Activated naive CD4-positive, alpha-beta T cell treated with anti-CD3 and anti-CD28 coated beads, Interleukin-2, amount 50 U/mL, for 24 hours (primary cell): ENCODE data around the gene KIN.
"Not testable (repeated sequence)": the region's sequence is repeated elsewhere in the genome, so short reads cannot be mapped to it uniquely, and the experiment has no call there.

ENCODE experiments used
- H3K27ac Mint-ChIP-seq: one replicate; pipeline ENCODE4 v1.8.0; 2021; ENCODE audit warnings: mild to moderate bottlenecking, mixed read lengths
- H3K27me3 Mint-ChIP-seq: one replicate; pipeline ENCODE4 v1.8.0; 2021; ENCODE audit warnings: mixed read lengths
- H3K36me3 Mint-ChIP-seq: one replicate; pipeline ENCODE4 v1.8.0; 2021; ENCODE audit warnings: mixed read lengths
- H3K4me1 Mint-ChIP-seq: one replicate; pipeline ENCODE4 v1.8.0; 2021; ENCODE audit warnings: mixed read lengths
- H3K4me3 Mint-ChIP-seq: one replicate; pipeline ENCODE4 v1.8.0; 2021; ENCODE audit warnings: mild to moderate bottlenecking, mixed read lengths
- H3K9me3 Mint-ChIP-seq: one replicate; pipeline ENCODE4 v1.8.0; 2021; ENCODE audit warnings: mixed read lengths

The KIN gene, protein sequence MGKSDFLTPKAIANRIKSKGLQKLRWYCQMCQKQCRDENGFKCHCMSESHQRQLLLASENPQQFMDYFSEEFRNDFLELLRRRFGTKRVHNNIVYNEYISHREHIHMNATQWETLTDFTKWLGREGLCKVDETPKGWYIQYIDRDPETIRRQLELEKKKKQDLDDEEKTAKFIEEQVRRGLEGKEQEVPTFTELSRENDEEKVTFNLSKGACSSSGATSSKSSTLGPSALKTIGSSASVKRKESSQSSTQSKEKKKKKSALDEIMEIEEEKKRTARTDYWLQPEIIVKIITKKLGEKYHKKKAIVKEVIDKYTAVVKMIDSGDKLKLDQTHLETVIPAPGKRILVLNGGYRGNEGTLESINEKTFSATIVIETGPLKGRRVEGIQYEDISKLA

DNA sequence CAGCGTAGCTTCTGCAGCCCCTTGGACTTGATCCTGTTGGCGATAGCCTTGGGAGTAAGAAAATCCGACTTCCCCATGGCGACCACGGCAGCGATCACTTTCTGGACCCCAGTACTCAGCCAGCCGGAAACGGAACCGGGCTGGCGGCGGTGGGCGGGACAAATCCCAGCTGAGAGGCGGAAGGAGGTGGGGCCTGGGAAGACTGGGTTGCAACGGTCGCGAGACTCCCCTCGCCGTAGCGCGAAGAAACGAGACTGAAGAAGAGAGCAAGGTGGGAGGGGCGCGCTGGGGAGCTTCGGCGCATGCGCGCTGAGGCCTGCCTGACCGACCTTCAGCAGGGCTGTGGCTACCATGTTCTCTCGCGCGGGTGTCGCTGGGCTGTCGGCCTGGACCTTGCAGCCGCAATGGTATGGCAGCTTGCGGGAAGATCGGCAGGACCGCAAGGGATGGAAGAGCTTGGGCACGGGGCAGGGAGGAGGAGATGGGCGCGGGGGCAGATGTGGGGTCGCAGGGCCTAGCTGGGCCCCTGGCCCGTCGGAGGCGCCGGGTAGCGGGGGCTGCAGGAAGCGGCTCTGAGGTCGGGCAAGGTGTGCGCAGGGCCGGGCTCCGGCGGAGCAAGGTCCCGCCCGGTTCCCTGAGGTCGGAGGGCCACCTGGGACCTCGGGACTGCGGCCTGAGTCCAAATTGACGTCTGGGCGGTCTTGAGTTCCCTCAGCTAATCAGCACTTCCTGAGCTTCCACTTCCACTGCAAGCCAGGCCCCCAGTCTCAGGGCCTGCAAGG lies at the start of gene KIN, which contains the start of gene ATP5F1C:
Gene KIN (minus strand): TSS at position 137 of the 782 bp plus-strand sequence. CDS start 60 bp downstream, at position 77.
Gene ATP5F1C (plus strand): TSS at position 321 of the 782 bp plus-strand sequence. CDS start 31 bp downstream, at position 352.
- peaks cover 72% of the 10 kb centered on the region for H3K4me1 Mint-ChIP-seq
- H3K27ac Mint-ChIP-seq: peak within 1 kb of the TSS; percentile 64
- H3K9me3 Mint-ChIP-seq: no peaks in the 10 kb centered on the region
- H3K36me3 Mint-ChIP-seq: peaks cover 9% of the 10 kb centered on the region
- H3K4me3 Mint-ChIP-seq: no peak within 1 kb of the TSS
- H3K27me3 Mint-ChIP-seq: no peaks in the 10 kb centered on the region

DNA sequence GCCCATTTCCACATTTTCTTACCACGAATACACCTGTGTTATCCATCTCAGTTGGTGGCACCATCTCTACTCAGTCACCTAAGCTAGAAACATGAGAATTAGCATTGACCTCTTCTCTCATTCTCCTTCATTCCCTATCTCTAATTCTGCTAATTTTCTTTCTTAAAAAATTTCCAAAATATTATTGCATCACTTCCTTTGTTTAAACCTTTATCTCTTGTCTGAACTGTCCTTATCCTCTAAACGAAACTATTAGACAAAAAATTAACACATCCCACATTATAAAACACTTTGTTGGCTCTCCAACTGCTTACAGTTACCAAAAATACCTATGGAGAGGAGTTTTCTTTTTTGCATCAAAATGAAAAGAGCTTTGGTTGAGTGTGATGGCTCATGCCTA lies 48.8 kb upstream of the KIN start:
- Mint-ChIP-seq H3K4me1 (peaks cover 65% of the 10 kb centered on the region), H3K9me3 (peaks cover 4% of the 10 kb centered on the region), H3K27ac (peak overlapping the region; percentile 23), H3K27me3 (no peaks in the 10 kb centered on the region), H3K4me3 (no peak overlapping the region), H3K36me3 (peaks cover 27% of the 10 kb centered on the region)

DNA sequence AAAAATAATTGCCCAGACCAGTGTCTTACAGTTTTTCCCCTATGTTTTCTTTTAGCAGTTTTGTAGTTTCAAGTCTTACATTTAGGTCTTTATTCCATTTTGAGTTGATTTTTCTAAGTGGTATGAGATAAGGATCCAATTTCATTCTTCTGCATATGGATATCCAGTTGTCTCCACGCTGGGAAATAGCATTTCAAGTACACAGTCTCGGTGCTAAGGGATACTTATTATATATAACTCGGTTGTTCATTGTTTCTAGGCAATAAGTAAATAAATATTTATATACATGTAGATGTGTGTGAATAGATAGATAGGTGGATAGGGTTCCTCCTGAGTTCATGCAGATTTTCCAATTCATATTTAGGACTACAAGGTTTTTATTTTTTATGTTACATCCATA lies 46.5 kb upstream of the KIN start:
- Mint-ChIP-seq H3K36me3 (peaks cover 19% of the 10 kb centered on the region), H3K27ac (no peak overlapping the region), H3K4me3 (no peak overlapping the region)

DNA sequence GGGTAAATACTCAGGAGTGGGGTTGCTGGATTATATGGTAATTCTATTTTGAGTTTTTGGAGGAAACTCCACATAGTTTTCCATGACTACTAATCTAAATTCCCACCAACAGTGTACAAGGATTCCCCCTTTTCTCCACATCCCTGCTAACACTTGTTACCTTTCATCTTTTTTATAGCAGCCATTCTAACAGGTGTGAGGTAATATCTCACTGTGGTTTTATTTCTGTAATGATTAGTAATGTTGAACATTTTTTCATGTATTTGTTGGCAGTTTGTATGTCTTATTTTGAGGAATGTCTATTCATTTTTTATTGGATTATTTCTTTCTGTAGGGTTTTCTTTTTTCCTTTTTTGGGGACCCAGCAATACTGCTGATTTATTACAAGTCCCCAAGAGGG lies 45.4 kb upstream of the KIN start:
- Mint-ChIP-seq H3K9me3 (no peaks in the 10 kb centered on the region), H3K27ac (no peak overlapping the region), H3K36me3 (peaks cover 19% of the 10 kb centered on the region), H3K4me1 (peaks cover 72% of the 10 kb centered on the region), H3K4me3 (no peak overlapping the region), H3K27me3 (no peaks in the 10 kb centered on the region)

More for the DNA sequence above, 46.5 kb upstream of the KIN start:
- peaks cover 72% of the 10 kb centered on the region for H3K4me1 Mint-ChIP-seq
- H3K9me3 Mint-ChIP-seq: no peaks in the 10 kb centered on the region
- no peaks in the 10 kb centered on the region for H3K27me3 Mint-ChIP-seq

DNA sequence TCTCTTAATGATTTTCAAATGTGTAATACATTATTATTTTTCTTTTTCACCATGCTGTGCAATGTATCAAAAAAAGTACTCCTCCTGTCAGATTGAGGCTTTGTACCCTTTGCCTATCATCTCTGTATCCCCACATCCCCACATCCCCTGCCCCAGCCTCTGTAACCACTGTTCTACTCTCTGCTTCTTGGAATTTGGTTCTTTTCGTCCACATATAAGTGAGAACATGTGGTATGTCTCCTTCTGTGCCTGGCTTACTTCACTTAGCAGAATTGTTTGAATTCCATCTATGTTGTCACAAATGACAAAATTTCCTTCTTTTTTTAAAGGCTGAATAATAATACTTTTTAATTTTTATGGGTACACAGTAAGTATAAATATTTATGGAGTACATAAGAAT lies 44.3 kb upstream of the KIN start:
- H3K36me3 Mint-ChIP-seq: peaks cover 23% of the 10 kb centered on the region
- no peak overlapping the region for H3K4me3 Mint-ChIP-seq
- no peaks in the 10 kb centered on the region for H3K27me3 Mint-ChIP-seq
- H3K4me1 Mint-ChIP-seq: peaks cover 71% of the 10 kb centered on the region
- no peak overlapping the region for H3K27ac Mint-ChIP-seq
- no peaks in the 10 kb centered on the region for H3K9me3 Mint-ChIP-seq

DNA sequence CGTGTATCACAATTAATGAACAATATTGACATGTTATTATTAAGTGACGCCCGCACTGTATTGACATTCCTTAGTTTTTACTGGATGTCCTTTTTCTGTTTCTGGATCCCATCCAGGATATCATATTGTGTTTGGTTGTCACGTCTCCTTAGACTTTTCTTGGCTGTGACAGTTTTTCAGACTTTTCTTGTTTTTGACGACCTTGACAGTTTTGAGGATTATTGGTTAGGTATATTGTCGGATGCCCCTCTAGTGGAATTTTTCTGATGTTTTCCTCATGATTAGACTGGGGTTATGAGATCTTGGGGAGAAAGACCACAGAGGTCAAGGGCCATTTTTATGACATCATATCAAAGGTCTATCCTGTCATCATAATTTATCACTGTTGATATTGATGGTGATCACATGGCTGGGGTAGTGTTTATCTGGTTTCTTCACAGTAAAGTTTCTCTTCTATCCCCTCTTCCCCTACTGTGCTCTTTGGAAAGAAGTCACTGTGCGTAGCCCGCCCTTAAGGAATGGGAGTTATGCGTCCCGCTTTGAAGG lies 41.6 kb upstream of the KIN start:
- no peaks in the 10 kb centered on the region for H3K9me3 Mint-ChIP-seq
- H3K4me3 Mint-ChIP-seq: no peak overlapping the region
- no peaks in the 10 kb centered on the region for H3K27me3 Mint-ChIP-seq
- H3K4me1 Mint-ChIP-seq: peaks cover 64% of the 10 kb centered on the region
- H3K36me3 Mint-ChIP-seq: peaks cover 16% of the 10 kb centered on the region
- H3K27ac Mint-ChIP-seq: no peak overlapping the region

DNA sequence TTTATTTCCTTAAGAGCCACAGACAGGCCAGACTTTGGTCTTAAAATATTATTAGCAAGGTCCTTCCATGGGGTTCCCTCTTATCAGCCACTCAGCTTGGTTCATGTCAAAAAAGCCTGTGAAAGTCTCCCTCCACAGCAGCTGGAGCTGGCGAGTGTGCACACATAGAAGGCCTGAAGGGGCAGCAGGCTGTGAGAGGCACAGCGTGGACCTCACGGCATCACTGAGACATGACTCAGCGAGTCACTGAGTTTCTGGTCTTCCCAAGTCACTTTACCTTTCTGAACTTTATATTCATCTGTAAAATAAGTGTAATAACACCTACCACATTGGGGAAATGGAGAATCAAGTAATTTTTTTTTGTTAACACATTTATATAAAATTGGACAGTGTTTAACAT lies 39.2 kb upstream of the KIN start:
- H3K9me3 Mint-ChIP-seq: no peaks in the 10 kb centered on the region
- H3K4me1 Mint-ChIP-seq: peaks cover 48% of the 10 kb centered on the region
- no peaks in the 10 kb centered on the region for H3K27me3 Mint-ChIP-seq
- peaks cover 16% of the 10 kb centered on the region for H3K36me3 Mint-ChIP-seq
- no peak overlapping the region for H3K27ac Mint-ChIP-seq
- no peak overlapping the region for H3K4me3 Mint-ChIP-seq

DNA sequence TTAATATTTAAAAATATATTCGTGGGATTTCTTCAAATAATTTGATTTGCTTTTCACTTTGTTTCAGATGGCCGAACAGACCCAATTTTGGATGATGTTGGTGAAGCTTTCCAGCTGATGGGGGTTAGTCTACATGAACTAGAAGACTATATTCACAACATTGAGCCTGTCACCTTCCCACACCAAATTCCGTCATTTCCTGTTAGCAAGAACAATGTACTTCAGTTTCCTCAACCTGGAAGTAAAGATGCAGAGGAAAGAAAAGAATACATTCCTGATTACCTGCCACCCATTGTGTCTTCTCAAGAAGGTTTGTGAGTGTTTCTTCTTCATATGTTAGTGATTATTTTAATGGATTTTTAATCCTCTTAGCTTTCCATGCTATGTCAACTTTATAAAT lies 36.5 kb upstream of the KIN start:
- Mint-ChIP-seq H3K9me3 (no peaks in the 10 kb centered on the region), H3K36me3 (peaks cover 13% of the 10 kb centered on the region), H3K27ac (no peak overlapping the region), H3K4me3 (no peak overlapping the region), H3K4me1 (peaks cover 54% of the 10 kb centered on the region), H3K27me3 (no peaks in the 10 kb centered on the region)

DNA sequence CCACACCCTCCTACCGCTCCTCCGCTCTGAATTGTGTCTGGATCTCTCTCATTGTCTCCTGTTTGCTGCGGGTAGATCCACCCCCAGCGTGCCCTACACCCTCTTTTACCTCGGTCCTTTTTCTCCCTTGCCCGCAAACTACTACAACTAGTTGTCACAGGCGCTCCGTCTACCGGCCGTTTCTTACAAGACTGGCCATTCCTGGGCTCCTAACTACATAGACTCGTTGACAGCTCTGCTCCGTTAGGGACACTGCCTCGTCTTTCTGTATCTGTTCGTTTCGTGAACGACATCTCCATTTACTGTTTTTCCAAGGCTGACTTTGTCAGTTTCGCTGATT lies 31.3 kb upstream of the KIN start:
- H3K4me3 Mint-ChIP-seq: peak overlapping the region; percentile 95
- H3K9me3 Mint-ChIP-seq: no peaks in the 10 kb centered on the region
- H3K4me1 Mint-ChIP-seq: peaks cover 34% of the 10 kb centered on the region
- peaks cover 2% of the 10 kb centered on the region for H3K36me3 Mint-ChIP-seq
- H3K27ac Mint-ChIP-seq: peak overlapping the region; percentile 80
- no peaks in the 10 kb centered on the region for H3K27me3 Mint-ChIP-seq

DNA sequence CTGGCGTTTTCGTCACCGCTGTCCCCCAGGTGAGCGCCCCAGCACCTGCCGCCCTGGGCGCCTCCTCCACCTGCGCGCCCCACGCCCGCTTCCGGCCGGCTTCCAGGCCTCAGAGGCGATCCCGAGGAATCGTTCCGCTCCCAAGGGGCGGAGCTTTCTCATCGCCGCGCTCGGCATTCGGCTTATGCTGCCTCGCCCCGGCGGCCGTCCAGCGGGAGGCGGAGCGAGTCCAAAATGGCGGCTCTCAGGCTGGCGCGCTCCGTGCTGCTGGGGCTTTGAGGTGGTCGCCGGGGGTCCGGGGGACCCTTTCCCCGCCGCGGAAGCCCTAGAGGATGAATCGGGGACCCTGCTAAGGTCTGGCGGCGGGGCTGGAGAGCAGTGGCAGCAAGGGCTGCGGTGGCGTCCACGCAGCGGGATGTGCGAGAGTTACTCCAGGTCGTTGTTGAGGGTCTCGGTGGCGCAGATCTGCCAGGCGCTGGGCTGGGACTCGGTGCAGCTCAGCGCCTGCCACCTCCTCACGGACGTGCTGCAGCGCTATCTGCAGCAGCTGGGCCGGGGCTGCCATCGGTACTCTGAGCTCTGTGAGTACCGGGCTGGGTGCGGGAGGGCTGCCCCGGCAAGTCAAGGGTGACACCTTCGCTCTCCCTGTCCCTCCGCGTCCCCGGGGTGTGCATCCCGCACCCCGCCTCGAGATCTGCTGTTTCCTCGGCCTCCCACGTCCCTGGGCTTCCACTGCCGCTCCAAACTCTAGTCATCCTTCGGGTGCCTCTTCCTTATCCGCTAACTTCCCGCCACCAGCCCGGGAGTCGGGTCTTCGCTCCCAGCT lies 30.7 kb upstream of the KIN start, which contains the start of gene TAF3:
Gene TAF3 (plus strand): TSS at position 211 of the 826 bp plus-strand sequence. CDS start 205 bp downstream, at position 416.
- Mint-ChIP-seq H3K9me3 (no peaks in the 10 kb centered on the region), H3K27me3 (no peaks in the 10 kb centered on the region), H3K4me1 (peaks cover 34% of the 10 kb centered on the region), H3K4me3 (peak within 1 kb of the TSS; percentile 95), H3K27ac (peak within 1 kb of the TSS; percentile 92), H3K36me3 (peaks cover 2% of the 10 kb centered on the region)

DNA sequence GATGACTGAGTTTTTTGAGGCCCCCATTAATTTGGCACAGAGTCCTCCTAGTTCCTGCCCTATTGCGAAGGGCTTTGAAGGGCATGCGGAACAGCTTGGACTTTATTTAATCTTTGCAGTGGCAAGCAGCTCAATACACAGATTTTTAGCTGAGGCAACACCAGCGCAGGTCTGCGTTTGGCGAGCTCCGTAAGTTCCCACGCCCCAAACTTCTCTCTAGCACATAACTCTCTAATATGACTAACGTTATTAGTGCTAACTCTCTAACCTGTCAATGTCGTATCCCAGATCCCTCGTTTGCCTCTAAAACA lies 30.1 kb upstream of the KIN start:
- H3K36me3 Mint-ChIP-seq: peaks cover 2% of the 10 kb centered on the region
- H3K27ac Mint-ChIP-seq: peak overlapping the region; percentile 92
- peaks cover 34% of the 10 kb centered on the region for H3K4me1 Mint-ChIP-seq
- no peaks in the 10 kb centered on the region for H3K9me3 Mint-ChIP-seq
- H3K4me3 Mint-ChIP-seq: peak overlapping the region; percentile 95
- no peaks in the 10 kb centered on the region for H3K27me3 Mint-ChIP-seq

DNA sequence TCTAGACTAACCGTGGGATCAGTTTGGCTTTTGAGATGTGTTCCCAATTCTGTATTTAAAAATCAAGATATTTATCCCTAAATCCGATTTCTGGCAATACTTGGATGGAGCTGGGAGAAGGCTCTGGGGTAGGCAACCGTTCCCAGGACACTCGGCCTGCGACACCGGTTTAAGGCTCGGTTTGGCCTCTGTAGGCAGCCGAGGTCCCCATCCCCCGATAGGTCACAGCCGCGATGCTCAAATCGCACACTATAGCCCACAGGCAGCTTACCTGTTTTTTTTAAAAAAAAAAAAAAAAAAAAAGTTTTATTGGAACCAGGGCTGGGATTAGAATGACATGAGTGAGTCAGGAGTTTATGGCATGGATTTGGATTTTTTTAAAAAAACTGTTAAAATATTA lies 29.8 kb upstream of the KIN start:
- Mint-ChIP-seq H3K4me1 (peaks cover 34% of the 10 kb centered on the region), H3K36me3 (peaks cover 2% of the 10 kb centered on the region), H3K27ac (peak overlapping the region; percentile 92), H3K27me3 (no peaks in the 10 kb centered on the region), H3K4me3 (peak overlapping the region; percentile 95), H3K9me3 (no peaks in the 10 kb centered on the region)

DNA sequence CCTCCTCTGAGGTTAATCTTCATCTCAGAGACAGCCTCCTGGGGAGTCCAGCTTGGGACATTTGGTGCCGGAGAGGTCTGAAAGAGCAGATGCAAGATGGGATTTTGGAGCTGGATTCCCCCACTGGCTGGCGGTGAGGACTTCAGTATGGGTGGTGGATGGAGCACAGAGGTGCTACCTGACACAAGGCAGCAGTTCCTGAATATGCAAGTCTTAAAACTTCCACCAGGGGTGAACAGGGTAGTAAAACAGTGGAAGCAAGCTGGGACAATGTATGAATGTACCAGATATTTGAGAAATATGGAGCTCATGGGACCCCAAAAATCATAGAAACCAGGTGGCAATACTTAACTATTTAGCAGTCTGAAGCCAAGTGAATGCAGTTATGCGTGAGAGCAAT lies 25.7 kb upstream of the KIN start:
- no peaks in the 10 kb centered on the region for H3K27me3 Mint-ChIP-seq
- H3K36me3 Mint-ChIP-seq: no peaks in the 10 kb centered on the region
- no peak overlapping the region for H3K4me3 Mint-ChIP-seq
- no peaks in the 10 kb centered on the region for H3K9me3 Mint-ChIP-seq
- no peak overlapping the region for H3K27ac Mint-ChIP-seq
- peaks cover 6% of the 10 kb centered on the region for H3K4me1 Mint-ChIP-seq

DNA sequence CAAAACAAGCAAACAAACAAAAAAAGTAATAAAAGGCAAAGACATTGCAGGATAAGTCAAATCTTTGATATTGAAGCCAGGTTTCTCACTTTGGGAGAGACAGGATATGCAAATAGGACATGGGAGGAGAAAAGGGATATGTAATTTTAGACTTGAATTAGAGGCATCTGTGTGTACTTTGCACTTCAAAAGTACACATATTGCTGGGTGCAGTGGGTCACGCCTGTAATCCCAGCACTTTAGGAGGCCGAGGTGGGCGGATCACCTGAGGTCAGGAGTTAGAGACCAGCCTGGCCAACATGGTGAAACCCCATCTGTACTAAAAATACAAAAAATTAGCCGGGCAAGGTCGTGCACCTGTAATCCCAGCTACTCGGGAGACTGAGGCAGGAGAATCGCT lies 23.9 kb upstream of the KIN start:
- H3K4me3 Mint-ChIP-seq, H3K9me3 Mint-ChIP-seq, H3K27me3 Mint-ChIP-seq, H3K36me3 Mint-ChIP-seq, H3K4me1 Mint-ChIP-seq: not testable (repeated sequence)
- H3K27ac Mint-ChIP-seq: peak overlapping the region; percentile 51

DNA sequence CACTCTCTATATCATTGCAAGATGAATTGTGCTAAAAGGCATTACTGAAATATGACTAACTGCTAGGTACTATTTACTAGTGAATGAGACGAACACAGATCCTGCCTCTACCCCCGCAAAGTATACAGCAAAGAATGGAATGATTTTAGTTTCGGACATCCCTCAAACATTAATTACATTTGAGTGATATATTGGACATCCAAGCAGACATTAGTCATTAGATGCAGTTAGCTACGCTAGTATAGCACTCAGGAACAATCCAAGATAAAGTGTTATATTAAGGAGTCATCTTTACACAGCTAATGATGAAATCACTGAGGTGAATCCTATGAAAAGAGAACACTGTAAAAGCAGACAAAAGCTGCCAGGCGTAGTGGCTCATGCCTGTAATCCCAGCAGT lies 23.2 kb upstream of the KIN start:
- Mint-ChIP-seq H3K4me1 (no peaks in the 10 kb centered on the region), H3K4me3 (no peak overlapping the region), H3K36me3 (peaks cover 1% of the 10 kb centered on the region), H3K9me3 (no peaks in the 10 kb centered on the region), H3K27me3 (no peaks in the 10 kb centered on the region), H3K27ac (no peak overlapping the region)
